HPDE6-E6E7 (cell line): ENCODE results near the gene SYT1.
A peak's percentile ranks its signal among the peaks of the same experiment; 100 is the strongest.
"Not testable (repeated sequence)": the region's sequence is repeated elsewhere in the genome, so short reads cannot be mapped to it uniquely, and the experiment has no call there.

Experiments used
- DNase-seq: peaks from one replicate; pipeline ENCODE4 v3.0.0; 2011; ENCODE audit warnings: missing footprints; ENCODE audit errors: extremely low spot score

SYT1 gene

DNA sequence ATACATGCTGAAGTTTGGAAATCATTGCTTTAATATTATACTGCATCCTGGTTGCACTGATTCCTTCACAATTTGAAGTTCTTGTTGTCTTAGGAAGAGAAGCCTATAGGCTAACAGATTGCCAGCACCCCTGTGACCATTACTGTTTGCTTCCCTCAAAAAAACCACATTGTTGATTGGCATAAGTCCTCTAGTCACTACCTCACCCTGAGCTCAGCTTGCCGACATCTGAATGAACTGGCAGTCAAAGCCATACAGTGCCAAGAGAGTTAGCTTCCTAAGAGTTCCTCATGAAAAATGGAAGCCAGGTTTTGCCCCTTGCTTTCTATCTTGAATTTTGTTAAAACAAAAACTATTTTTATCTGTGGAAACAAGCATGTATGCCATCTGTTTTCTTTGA lies 276.1 kb downstream of the SYT1 start:
- no peak for DNase-seq

DNA sequence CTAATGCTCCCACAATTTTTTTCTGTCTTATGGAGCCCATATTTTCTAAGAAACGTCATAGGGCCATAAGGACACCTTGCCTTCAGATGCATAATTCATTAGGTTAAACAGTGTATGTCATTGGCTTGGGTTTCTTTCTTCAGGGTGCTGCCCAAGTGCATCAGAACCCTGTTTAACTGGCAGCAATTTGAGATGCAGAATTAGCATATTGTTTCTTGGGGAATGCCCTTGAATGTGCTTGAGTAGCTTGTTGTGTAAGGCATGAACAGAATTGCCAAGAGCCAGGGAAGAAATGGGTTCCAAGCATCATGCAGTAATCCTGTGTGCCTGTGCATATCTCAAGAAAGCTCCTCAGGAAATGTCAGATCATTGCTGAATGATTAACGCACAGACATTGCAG lies 277.2 kb downstream of the SYT1 start:
- DNase-seq = no peak

DNA sequence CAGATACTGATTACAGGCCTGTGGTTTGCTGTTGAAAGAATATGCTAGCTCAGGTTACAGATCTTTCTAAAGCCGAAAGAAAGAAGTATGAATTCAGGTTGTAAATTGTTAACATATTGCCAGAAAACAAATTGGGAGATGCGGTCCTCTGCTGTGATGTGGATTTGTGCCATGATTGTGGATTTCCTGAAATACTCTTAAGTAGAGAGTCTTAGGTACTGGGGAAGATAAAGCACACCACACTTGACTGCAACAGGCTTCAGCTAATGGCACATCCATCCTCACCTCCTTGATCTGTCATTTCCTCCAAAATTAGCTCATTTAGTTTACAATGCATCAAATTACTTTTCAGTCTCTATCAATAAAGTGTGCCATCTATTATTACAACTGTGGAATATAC lies 279.2 kb downstream of the SYT1 start:
- DNase-seq = no peak

DNA sequence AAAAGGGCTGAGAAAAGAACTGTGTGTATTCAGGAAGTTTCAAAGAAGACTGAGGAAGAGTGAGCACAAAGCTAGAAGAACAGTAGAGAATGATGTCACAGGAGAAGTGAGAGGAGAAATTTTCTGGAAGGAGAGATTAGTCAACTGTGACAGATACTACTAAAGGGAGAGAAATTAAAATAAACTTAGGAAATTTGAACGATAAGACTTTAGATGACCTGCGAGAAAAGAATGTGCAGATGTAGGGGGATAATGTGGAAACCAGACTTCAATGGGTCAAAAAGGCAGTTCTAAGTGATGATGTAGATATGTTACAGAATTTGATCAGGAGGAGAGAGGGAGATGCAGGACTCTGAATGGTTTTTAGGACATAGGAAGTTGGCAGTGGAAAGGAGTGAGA lies 287.4 kb downstream of the SYT1 start:
- no peak for DNase-seq

DNA sequence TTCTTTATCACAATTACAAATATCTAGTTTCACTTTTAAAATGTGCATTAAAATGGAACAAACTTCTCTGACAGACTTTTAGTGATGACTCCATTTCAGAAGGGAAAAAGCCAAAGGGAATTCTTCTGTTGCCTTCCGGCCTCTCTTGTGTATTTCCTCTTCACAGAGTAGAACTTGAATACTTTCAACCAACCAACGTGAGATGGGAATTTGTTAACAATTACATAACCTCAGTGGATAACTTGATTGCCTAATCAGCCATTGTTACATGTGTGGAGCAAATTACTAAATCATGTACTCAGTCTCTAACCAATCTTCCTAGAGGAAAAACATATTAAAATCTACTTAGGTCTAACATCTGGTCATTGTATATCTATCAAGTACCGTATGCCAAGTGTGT lies 291.1 kb downstream of the SYT1 start:
- no peak for DNase-seq

DNA sequence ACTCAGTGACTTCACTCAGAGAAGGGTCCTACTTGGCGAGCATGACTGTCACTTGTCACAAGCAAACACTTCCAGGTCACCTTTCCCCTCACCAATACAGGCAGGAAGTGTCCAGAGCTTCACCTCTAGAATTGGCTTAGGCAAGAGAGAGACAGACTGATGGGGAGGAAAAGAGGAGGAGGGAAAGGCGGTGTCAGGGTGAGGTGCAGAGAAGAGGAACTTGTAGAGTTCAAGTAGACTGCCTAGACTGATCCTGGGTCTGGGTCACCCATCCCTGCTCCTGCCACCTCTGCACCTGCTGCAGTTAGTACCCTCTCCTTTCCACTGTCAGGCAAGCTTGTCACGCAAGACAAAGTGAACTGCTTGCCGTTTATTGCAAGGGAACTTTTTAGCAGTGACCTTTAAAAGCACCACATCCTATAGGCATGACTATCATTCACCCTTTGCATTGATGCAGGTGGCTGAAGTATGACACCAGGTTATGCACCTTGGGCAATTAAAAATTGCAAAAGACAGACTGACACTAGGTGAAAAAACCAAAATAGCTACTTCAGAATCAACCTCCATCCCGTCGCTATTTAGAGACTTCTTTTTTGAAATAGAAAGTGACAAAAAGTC lies 292.4 kb downstream of the SYT1 start:
- no peak for DNase-seq

DNA sequence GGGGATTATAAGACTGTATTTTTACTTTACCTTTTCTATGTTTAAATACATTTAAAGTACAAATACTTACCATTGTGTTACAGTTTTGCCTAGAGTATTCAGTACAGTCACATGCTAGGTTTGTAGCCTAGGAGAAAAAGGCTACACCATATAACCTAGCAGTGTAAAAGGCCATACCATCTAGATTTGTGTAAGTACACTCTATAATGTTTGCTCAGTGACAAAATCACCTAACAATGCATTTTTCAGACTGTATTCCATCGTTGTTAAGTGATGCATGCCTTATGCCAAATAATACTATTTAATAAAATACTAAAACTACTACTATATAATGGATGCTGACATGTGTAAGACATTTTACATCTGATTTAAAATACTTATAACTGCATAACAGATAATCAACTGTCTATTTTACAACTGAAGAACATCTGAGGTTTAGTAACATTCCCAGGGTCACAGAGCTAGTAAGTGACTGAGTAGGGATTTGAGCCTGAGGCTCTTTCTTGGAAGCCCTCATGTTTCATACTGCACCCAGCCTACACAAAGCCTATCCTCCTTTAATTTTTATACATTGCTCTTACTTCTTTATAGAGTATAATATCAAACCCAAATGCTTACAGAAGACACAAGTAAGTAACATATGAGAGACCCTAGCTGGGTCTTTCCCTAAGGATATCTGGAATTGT lies 296.8 kb downstream of the SYT1 start:
- no peak for DNase-seq

DNA sequence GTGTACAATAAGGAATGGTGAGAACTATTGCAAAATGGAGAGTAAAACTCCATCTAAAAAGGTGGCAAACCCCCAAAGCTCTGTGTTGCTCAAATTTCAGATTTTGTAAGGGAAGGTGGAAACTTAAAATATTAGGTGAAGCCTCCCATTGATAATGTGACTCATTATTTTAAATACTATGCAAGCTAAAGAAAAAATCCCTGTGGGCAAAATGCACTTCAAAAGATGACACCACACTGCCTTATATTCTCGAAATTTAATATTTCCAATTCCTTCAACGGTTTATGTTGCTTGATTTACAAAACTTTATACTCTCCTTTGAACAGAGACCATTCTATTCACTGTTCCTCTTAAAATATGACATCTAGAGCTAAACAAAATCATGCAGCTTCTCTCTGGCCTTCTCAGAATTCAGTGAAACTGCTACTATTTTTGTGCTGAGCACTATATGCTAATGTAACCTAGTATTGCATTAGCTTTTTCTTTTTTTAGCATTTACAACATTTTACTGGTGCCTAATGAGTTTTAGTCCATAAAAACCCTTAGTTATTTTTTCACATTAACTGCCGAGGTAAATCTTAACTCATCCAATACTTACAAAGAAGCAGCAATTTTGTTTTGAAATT lies 297.7 kb downstream of the SYT1 start:
- DNase-seq = no peak

DNA sequence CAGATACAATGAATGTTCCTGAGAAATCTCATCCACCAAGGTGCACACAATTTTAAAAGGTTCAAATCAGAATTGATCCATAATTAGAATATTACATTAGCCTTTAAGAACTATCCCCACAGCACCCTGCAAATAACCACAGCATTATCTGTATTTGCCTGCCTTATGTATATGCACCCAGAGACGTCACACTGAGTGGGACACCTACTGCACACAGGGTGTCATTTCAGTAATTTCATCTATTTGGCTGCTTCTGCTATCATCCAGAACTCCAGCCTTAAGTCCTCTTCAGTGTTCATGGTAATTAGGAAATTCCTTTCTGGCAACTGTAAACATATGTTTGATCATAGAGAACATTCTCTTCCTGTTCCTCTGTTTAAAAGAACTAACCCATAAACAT lies 298.4 kb downstream of the SYT1 start:
- no peak for DNase-seq

DNA sequence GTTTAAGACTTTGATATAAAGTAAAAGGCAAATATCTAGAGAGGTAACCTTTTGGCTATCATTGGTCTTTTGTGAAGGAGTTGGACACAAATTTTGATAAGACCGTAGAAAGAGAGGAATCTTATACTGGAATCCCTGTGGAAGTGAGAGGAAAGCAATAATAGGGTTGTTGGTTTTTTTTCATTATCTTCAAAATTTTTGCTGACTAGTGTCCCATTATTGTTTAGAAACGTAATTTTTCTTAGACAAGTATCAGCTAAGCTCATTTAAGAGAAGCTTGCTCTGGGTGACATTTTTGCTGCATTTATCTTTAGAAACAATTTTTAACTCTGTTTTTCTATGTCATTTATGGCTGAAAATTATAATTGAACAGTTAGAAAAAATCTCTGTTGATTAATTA lies 300.3 kb downstream of the SYT1 start:
- DNase-seq = no peak

DNA sequence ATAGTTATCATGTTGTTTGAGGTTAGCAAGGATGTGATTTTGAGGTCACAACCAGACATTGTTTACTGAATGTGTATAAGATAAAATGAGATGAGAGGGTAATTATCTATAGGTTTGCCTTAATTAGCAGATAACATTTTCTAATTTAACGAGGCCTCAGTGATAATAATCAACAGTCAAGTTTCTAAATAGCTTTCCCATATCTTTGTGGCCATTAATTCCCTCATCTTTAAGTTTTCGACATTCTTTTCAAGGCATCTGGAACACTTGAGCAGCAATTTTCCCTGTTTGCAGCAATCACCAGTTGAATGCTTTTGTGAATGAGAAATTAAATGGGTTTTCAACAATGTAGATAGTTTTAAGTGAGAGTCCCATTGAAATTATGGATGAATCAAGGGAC lies 304.1 kb downstream of the SYT1 start:
- DNase-seq = no peak

DNA sequence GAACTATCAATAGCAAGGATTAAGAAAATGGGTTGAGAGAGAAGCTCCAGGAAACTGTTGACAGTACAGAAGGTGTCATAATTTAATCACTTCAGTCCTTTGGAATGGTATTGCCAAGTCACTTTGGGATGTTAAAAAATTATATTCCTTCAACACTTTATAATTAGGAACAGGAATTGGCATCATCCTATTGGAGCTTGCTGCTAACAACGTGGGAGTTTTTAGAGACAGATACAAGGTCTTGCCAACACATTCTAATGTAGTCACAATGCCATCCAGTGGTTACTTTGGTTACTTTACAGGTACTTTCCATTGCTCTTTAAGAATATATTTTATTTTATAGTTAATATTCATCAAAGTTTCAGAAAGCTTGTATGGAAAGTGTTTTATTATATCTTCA lies 310.1 kb downstream of the SYT1 start:
- peak; percentile 8 for DNase-seq

DNA sequence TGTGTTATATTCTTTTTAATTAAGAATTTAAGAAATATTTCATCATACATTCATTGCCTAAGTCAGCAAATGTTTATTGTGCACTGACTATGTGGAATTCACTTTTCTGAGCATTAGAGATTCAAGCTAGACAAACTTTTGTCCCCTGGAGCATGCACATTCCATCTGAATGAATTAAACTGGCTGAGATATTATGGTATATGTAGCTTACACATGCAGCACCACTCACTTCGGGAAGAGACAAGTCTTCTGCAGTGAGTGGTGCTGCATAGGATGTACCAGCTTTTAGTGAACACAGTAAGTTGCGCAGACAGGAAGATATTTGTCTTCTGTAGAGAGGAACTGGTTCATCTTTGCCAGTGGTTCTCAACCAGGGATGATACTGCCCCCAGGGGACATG lies 318.4 kb downstream of the SYT1 start:
- DNase-seq = no peak

DNA sequence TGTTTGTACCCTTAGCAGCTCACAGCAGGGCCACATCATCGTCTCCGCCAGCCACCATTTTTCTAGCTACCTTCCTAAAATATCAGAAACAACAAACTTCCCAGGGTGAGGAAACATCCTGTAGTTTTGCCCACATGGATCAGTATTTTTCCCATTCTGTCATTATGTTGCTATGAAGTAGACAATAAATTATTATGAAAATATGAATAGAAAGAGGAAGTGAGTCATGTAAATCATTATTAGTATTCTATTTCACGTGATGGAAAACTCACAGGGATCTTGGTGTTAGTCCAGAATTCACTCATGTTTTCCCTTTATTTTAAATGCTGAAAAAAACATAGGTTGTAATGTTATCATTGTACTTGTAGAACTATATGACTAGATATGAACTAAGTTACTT lies 319.4 kb downstream of the SYT1 start:
- no peak for DNase-seq

DNA sequence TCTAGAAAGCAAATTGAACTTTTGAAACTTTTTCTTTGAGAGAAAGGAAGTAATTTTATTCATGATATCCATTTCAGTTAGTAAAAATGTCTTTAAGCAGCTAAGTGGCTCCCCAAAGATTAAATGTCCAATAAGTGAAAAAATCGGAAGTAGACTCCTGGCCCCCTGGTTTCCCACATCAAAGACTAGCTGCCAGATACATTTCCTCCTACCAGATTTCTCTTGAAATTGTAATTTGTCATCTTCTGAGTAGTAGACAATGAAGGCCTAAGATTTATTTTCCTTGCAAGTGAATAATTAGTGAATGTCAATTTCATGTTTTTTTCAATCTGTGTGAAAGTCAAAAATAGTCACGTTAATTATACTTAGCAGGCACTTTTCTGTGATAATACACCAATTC lies 321.9 kb downstream of the SYT1 start:
- no peak for DNase-seq

DNA sequence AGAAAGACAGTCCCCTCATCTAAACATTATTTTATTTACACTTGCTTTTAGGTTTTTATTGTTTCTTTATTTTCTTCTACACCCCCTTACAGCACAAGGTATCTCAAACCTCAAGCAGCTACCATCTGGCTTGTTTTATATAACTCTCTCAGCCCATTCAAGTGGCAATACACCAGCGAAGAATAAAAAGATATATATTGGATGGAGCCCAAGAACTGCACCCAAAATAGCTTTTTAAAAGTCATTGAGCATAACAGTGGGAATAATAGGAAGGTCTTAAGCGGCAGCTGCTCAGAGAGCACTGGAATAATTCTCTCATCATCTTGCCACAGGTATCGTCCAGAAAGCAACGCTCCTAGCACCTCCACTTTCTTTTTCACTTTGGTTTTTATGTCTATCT lies 322.5 kb downstream of the SYT1 start:
- DNase-seq = no peak

DNA sequence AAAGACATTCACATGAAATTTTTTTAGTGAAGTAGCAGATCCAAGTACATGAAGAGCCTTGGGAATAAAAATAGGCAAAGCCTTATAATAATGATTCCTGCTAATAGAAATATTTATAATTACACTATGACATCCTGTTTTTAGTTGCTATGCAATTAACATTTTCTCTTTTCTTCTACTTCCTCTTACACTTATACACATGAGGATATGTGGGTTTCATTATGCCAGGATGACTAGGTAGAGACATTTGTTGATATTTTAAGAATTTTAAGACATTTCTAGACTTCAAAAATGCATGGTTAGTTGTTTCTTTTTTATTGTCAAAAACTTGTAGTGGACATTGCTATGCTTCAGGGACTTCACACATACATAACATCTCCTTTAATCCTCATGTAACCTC lies 326.8 kb downstream of the SYT1 start:
- DNase-seq = no peak

DNA sequence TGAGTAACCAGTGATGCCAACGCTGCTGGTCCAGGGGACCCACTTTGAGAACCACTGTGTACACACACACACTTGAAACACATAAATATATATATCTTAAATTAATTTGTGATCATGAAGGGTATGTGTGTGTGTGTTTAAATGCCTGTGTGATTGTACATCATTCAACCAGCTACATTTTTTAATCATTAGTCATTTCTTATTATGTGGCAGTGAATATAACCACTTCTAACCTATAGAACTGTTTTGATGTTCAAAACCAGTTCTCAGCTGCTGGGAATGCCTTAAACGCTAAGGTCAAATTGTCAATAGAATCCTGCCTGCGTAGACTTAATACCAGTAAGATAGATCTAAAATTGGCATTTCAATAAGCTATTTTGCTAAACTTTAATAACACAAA lies 330.0 kb downstream of the SYT1 start:
- DNase-seq = no peak

DNA sequence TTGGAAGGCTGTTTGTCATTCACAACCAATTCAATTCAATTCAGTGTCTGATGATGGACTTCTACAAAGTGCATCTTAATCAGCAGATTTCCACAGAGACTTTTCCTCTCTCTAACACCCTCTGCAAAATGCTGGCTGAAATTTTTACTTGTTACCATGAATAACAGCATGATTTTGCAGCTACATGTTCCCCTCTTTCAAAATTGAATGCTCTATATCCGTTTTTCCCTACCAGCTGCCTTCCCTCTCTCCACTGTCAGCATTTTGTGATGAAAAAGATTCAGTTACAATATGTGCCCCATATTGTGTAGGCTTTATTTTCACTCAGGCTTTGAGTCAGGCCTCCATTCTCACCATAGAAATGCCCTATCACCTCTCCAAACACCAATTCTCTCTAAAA lies 334.6 kb downstream of the SYT1 start:
- DNase-seq = no peak

DNA sequence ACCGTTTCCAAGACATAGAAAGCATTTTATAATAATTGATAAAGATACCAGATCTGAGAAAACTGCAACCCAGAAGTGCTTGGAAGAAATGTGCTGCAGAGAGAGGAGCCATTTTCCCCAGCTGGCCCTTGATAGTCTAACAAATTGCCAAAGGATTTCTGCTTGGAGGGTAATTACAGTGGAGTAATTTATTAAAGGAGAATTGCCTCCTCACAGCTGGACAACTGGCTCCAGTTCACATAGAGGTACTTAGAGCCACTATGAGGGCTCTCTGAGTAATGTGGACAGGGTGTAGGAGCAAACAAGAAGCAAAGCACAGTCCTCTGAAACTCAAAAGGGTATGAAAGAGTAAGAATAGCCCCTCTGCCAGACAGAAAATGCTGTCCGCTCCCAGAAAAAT lies 335.6 kb downstream of the SYT1 start:
- DNase-seq = no peak

DNA sequence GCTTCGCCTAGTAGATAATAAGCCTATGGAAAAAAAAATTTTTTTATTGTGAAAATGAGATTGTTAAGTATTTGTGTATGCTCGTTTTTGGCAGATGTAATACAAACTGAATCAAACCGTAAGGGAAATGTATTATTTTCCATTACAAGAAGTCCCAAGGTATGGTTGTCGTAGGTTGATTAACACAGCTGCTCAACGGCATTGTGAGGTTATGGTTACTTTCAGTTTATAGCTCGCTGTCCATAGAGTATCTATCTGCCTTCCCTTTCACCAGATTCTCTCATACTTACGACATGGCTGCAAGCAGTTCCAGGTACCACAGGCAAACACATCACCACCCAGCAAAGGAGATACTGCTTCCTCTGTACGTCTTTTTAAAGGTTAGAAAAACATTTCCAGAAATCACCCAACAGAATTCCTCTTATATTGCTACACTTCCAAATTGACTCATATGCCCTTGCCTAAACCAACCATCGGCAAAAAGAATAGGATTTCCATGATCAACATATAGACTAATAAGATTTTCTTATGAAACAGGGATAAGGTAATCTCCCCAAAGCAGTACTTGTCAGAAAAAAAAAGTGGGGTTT lies 338.6 kb downstream of the SYT1 start:
- no peak for DNase-seq

DNA sequence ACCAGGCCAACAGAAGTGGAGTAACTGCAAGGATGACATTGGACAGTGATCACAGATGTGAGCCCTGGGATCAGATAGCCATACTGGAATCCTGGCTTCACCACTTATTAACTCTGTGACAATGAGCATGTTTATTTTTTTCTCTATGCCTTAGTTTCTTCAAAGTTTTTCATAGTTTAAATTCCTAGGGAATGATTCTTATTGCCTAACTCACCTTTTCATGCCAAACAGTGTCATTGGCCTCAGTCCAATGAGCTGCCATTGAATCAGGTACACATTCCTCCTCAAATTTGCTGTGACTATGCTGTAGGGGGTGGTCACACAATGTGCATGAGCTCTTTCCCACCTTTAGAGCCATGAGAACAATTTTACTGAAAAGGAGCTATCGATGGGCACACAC lies 342.3 kb downstream of the SYT1 start:
- no peak for DNase-seq

DNA sequence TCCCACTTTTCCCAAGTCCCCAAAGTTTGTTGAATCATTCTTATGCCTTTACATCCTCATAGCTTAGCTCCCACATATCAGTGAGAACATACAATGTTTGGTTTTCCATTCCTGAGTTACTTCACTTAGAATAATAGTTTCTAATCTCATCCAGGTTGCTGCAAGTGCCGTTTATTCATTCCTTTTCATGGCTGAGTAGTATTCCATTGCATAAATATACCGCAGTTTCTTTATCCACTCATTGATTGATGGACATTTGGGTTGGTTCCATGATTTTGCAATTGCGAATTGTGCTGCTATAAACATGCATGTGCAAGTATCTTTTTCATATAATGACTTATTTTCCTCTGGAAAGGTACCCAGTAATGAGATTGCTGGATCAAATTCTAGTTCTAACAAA lies 345.8 kb downstream of the SYT1 start:
- not testable (repeated sequence) for DNase-seq
